Motor neuron (in vitro differentiated cells): ENCODE results near the gene MCOLN1. TPM values are rescaled to one million over a fixed set of nuclear protein-coding genes. Genes with fewer than 3 reads are reported as not detected.

Experiments
- ATAC-seq, 8 experiments: fragments of 200-7000 bp; cut with Tn5 transposase; replicated peaks in 6 of 8; 2 replicates each; pipeline ENCODE4 v1.8.0; 2021; ENCODE audit warnings: mild to moderate bottlenecking in 8 of 8, moderate library complexity in 8 of 8
- H3K27ac ChIP-seq, 2 donors: fragments of 250-450 bp; sonication (Bioruptor Pico); 2 replicates each; pipeline ENCODE4 v1.9.0; 2021; ENCODE audit warnings: antibody characterized with exemption in 2 of 2, mild to moderate bottlenecking in 2 of 2, moderate library complexity in 1 of 2
- H3K4me1 ChIP-seq, 2 donors: fragments of 250-450 bp; sonication (Bioruptor Pico); replicated peaks in 1 of 2; 2 replicates each; pipeline ENCODE4 v1.6.1; 2021; ENCODE audit warnings: antibody characterized with exemption in 2 of 2, mild to moderate bottlenecking in 2 of 2, moderate library complexity in 1 of 2
- H3K4me3 ChIP-seq, 5 donors: fragments of 250-450 bp; sonication (Bioruptor Pico); 2 replicates each; pipeline ENCODE4 v1.9.0; 2021; ENCODE audit warnings: antibody characterized with exemption in 5 of 5, mild to moderate bottlenecking in 5 of 5, moderate library complexity in 4 of 5
- WGBS, 10 experiments: fragments of 450-650 bp; shearing (Covaris generic); methylation state at CpG; one replicate each; pipeline ENCODE4 v1.0.0; 2022; 5-methylcytosine and 5-hydroxymethylcytosine counted together
- in situ Hi-C, 9 experiments: fragments of 400-800 bp; cut with MboI; loops; one replicate each; pipeline ENCODE4 v1.15.0; 2021; ENCODE audit warnings: low sequenced_read_pairs in 9 of 9, low pct_unique_long_range_greater_than_20kb in 2 of 9; ENCODE audit not compliant: unreplicated experiment in 9 of 9
- total RNA-seq, 8 experiments: library from RNA; unstranded; fragments of 300-600 nt; gene quantifications; 2 replicates each; pipeline versions ENCODE4 v1.2.3 to v1.2.4, GENCODE V29; 2022

The MCOLN1 gene
- total RNA-seq, 8 experiments from 2014 or later, result 4.9 to 31.1 (median 8.4) TPM

GRCh38 chr19:7486923-7487322 lies 35.5 kb upstream of the MCOLN1 start:
- in situ Hi-C loops, result no loop called here
- Histone ChIP-seq H3K27ac (no peak overlapping the region), H3K4me1 (peaks cover 10 to 12% of the 10 kb centered on the region in 2 donors), H3K4me3 (no peak overlapping the region)
- WGBS, 10 experiments, result 41 to 100% (median 83%) methylated on average over 1 to 2 of the region's 2 CpGs; no CpG with 5 or more reads in 4 of the 10 experiments
- ATAC-seq, result no peak

DNA sequence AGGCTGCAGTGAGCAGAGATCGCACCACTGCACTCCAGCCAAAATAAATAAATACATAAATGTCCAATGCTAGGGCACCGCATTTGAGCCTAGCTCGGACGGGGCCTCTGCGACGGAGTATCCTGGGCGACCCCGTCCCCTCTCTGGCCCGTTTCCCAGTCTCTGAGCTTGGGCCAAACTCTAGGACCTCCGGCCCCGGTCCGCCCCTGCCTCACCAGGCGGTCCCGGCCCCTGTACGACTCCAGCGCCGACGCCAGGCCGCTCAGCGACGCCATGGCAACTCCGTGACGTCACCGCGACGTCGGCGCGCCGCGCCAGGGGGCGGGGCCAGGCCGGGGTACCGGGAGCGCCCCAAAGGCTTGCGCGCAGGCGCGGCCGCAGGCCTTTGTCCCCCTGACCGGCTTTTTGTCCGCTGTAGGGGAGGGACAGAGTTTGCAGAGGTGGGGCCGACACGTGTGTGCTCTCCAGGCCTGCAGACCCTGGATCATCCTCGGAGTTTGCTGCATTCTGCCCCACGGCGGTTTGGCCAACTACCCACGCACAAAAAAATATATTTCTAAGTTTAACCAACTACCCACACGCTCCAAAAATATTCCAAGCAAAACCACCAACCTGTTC lies 33.6 kb upstream of the MCOLN1 start, which contains the start of gene PEX11G:
PEX11G (minus strand) TSS at position 300 of the 618 bp plus-strand sequence; CDS start at position 275, 25 bp downstream.
- 0 to 18% (median 0%) methylated on average over 1 to 27 of the region's 49 CpGs; no CpG with 5 or more reads in 1 of the 10 experiments for WGBS, 10 experiments
- Histone ChIP-seq H3K4me3 (peak within 1 kb of the TSS; percentile 34 to 67 (median 47)), H3K4me1 (peaks cover 12 to 13% of the 10 kb centered on the region in 2 donors), H3K27ac (peak within 1 kb of the TSS; percentile 61 to 75)
- in situ Hi-C loops, result no loop called here
- ATAC-seq, result peak; percentile 95 to 99 (median 98)

- WGBS, 10 experiments, result 50 to 89% (median 82%) methylated on average over 1 to 9 of the region's 11 CpGs
- Histone ChIP-seq H3K4me1 (peaks cover 20 to 21% of the 10 kb centered on the region in 2 donors), H3K27ac (peak overlapping the region; percentile 61 to 75), H3K4me3 (no peak overlapping the region)
- in situ Hi-C loops, result no loop called here
- ATAC-seq, result no peak
Measured at GRCh38 chr19:7489609-7490044, 32.8 kb upstream of the MCOLN1 start.

GRCh38 chr19:7492142-7492541 lies 30.3 kb upstream of the MCOLN1 start:
- ATAC-seq, result no peak
- in situ Hi-C loops, result no loop called here
- Histone ChIP-seq H3K27ac (no peak overlapping the region), H3K4me1 (peaks cover 24 to 25% of the 10 kb centered on the region in 2 donors), H3K4me3 (no peak overlapping the region)
- 10 to 100% (median 83%) methylated on average over 1 to 4 of the region's 4 CpGs for whole genome bisulfite sequencing, 10 experiments

GRCh38 chr19:7492558-7492957 lies 29.9 kb upstream of the MCOLN1 start:
- ATAC-seq, result no peak
- no peak overlapping the region for H3K4me3 ChIP-seq
- no peak overlapping the region for H3K27ac ChIP-seq
- peaks cover 24 to 25% of the 10 kb centered on the region in 2 donors for H3K4me1 ChIP-seq
- in situ Hi-C loops, result no loop called here
- 30 to 93% (median 72%) methylated on average over 1 to 8 of the region's 11 CpGs; no CpG with 5 or more reads in 1 of the 10 experiments for WGBS, 10 experiments

- in situ Hi-C loops, result no loop called here
- 12 to 80% (median 30%) methylated on average over 2 to 9 of the region's 13 CpGs; no CpG with 5 or more reads in 2 of the 10 experiments for WGBS, 10 experiments
- Histone ChIP-seq H3K4me1 (peaks cover 16% of the 10 kb centered on the region in 2 donors), H3K4me3 (peak overlapping the region in 1 of 5 donors; percentile 0), H3K27ac (peak overlapping the region; percentile 89)
- ATAC-seq, result peak in 7 of 8 experiments; percentile 51 to 94 (median 93)
Measured at GRCh38 chr19:7494416-7495098, 27.9 kb upstream of the MCOLN1 start.

DNA sequence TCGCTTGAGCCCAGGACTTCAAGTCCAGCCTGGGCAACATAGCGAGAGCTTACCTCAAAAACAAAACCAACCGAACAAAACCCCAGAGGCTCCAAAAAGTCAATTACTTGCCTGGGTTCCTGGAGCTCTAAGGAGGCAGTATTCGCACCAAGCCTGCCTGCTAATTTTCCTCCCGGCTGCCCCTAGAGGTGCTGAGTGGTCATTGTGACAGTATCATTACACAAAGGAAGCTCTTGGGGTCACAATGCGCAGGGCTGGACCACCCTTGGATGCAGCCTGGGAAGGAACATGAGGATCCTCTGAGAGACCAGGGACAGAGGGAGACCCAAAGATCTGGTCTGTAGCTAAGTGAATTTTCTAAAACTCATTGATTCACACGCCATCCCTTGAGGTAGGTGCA lies 25.1 kb upstream of the MCOLN1 start:
- no peak overlapping the region for H3K4me3 ChIP-seq
- ATAC-seq, result peak in 3 of 8 experiments; percentile 20 to 47 (median 34)
- WGBS, 10 experiments, result 45 to 62% (median 52%) methylated on average over 2 to 7 of the region's 7 CpGs; no CpG with 5 or more reads in 5 of the 10 experiments
- in situ Hi-C loops, result no loop called here
- H3K4me1 ChIP-seq, result peaks cover 11 to 19% of the 10 kb centered on the region in 2 donors
- no peak overlapping the region for H3K27ac ChIP-seq

- ATAC-seq, result peak in 7 of 8 experiments; percentile 59 to 89 (median 87)
- in situ Hi-C loops, result no loop called here
- Histone ChIP-seq H3K27ac (peak overlapping the region; percentile 27 to 45), H3K4me3 (peak overlapping the region; percentile 26 to 38 (median 31)), H3K4me1 (peaks cover 9 to 16% of the 10 kb centered on the region in 2 donors)
- 0 to 8% (median 4%) methylated on average over 3 to 16 of the region's 93 CpGs; no CpG with 5 or more reads in 6 of the 10 experiments for WGBS, 10 experiments
Measured at GRCh38 chr19:7500811-7501450, 21.5 kb upstream of the MCOLN1 start.

GRCh38 chr19:7502552-7502951 lies 19.9 kb upstream of the MCOLN1 start:
- peaks cover 9 to 16% of the 10 kb centered on the region in 2 donors for H3K4me1 ChIP-seq
- ATAC-seq, result no peak
- no peak overlapping the region for H3K27ac ChIP-seq
- H3K4me3 ChIP-seq, result no peak overlapping the region
- WGBS, 10 experiments, result 0% methylated on average over 1 to 2 of the region's 2 CpGs; no CpG with 5 or more reads in 7 of the 10 experiments
- in situ Hi-C loops, result no loop called here

- no peak overlapping the region for H3K4me3 ChIP-seq
- 8 to 100% (median 40%) methylated on average over 1 to 4 of the region's 6 CpGs; no CpG with 5 or more reads in 3 of the 10 experiments for WGBS, 10 experiments
- peaks cover 9 to 23% of the 10 kb centered on the region in 2 donors for H3K4me1 ChIP-seq
- H3K27ac ChIP-seq, result no peak overlapping the region
- in situ Hi-C loops, result no loop called here
- ATAC-seq, result no peak
Measured at GRCh38 chr19:7504684-7505083, 17.7 kb upstream of the MCOLN1 start.

- Histone ChIP-seq H3K27ac (peak overlapping the region in 1 of 2 donors; percentile 74), H3K4me1 (peaks cover 9 to 23% of the 10 kb centered on the region in 2 donors), H3K4me3 (peak overlapping the region in 2 of 5 donors; percentile 24 to 28)
- ATAC-seq, result no peak
- in situ Hi-C loops, result no loop called here
- 35 to 60% (median 58%) methylated on average over 1 to 4 of the region's 19 CpGs; no CpG with 5 or more reads in 7 of the 10 experiments for WGBS, 10 experiments
Measured at GRCh38 chr19:7505288-7505681, 17.1 kb upstream of the MCOLN1 start.

DNA sequence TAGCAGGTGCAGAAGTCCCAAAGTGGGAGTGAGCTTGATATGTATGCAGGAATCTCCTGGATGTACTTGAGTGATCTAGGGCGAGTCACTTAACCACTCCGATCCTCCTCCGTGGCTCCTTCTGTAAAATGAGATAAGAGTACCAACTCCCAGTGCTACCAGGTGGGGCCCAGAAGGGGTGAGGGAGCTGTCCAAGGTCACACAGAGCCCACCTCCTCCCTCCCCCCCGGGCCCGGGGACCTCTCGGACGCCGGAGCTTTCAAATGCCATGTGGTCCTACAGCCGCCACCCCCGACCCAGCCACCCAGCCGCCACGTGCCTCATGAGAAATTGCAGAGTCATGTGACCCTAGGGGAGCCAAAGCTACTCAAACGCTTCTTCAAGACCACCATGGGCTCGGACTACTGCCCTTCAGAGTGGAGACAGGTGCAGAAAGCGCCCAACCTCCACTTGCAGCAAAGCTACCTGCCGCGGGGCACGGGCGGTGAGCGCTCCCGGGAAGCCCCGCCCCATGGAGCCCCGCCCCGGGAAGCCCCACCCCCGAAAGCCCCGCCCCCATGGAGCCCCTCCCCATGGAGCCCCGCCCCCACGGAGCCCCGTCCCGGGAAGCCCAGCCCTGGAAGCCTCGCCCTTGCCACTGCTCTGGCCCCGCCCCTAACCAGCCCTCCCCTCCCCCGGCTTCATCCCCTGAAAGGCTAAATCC lies 16.6 kb upstream of the MCOLN1 start:
- H3K4me1 ChIP-seq, result peaks cover 9 to 18% of the 10 kb centered on the region in 2 donors
- peak overlapping the region; percentile 42 to 74 for H3K27ac ChIP-seq
- 0 to 48% methylated on average over 1 to 3 of the region's 33 CpGs; no CpG with 5 or more reads in 8 of the 10 experiments for WGBS, 10 experiments
- ATAC-seq, result peak in 5 of 8 experiments; percentile 3 to 43 (median 4)
- in situ Hi-C loops, result no loop called here
- peak overlapping the region in 4 of 5 donors; percentile 14 to 28 (median 22) for H3K4me3 ChIP-seq
